GM23338 (cell line): ENCODE results near the gene RAP2A. TPM values are rescaled to one million over a fixed set of nuclear protein-coding genes. Genes with fewer than 3 reads are reported as not detected.

Experiments
- ATAC-seq: fragments of 200-7000 bp; cut with Tn5 transposase; 3 replicates; pipeline ENCODE4 v1.9.1; 2020
- DNase-seq: peaks from one replicate; pipeline ENCODE4 v3.0.0-alpha.2; 2015; ENCODE audit warnings: low spot score
- H2AFZ ChIP-seq: fragments of 200-600 bp; sonication (generic); 2 replicates; pipeline ENCODE4 v1.8.0; 2016; ENCODE audit warnings: antibody characterized with exemption, mild to moderate bottlenecking, moderate library complexity
- H3F3A ChIP-seq: fragments of 200-600 bp; sonication (generic); replicated peaks from 2 replicates; pipeline ENCODE4 v1.8.0; 2017; ENCODE audit warnings: antibody characterized with exemption, mixed run types, low read depth
- H3K27ac ChIP-seq: fragments of 200-600 bp; sonication (generic); 2 replicates; pipeline ENCODE4 v1.6.1; 2016; ENCODE audit warnings: low read depth
- H3K27me3 ChIP-seq: fragments of 200-600 bp; sonication (generic); 2 replicates; pipeline ENCODE4 v1.8.0; 2016; ENCODE audit warnings: mild to moderate bottlenecking, mixed run types, moderate library complexity; ENCODE audit not compliant: insufficient read depth
- H3K36me3 ChIP-seq: fragments of 200-600 bp; sonication (generic); 2 replicates; pipeline ENCODE4 v1.8.0; 2016; ENCODE audit warnings: mild to moderate bottlenecking; ENCODE audit not compliant: insufficient read depth
- H3K4me1 ChIP-seq: fragments of 200-600 bp; sonication (generic); 2 replicates; pipeline ENCODE4 v1.8.0; 2016; ENCODE audit warnings: mild to moderate bottlenecking, moderate library complexity; ENCODE audit not compliant: insufficient read depth
- H3K4me2 ChIP-seq: fragments of 200-600 bp; sonication (generic); 2 replicates; pipeline ENCODE4 v1.7.1; 2017; ENCODE audit warnings: mixed run types
- H3K4me3 ChIP-seq: fragments of 200-600 bp; sonication (generic); 2 replicates; pipeline ENCODE4 v1.6.1; 2016; ENCODE audit warnings: mixed run types
- H3K79me2 ChIP-seq: fragments of 200-600 bp; sonication (generic); replicated peaks from 2 replicates; pipeline ENCODE4 v1.8.0; 2017; ENCODE audit warnings: mild to moderate bottlenecking; ENCODE audit not compliant: insufficient read depth
- H3K9me2 ChIP-seq: fragments of 200-600 bp; sonication (generic); 2 replicates; pipeline ENCODE4 v1.8.0; 2017; ENCODE audit not compliant: insufficient read depth
- H4K20me1 ChIP-seq: fragments of 200-600 bp; sonication (generic); replicated peaks from 2 replicates; pipeline ENCODE4 v1.8.0; 2017; ENCODE audit warnings: mild to moderate bottlenecking; ENCODE audit not compliant: insufficient read depth
- H3K27ac Mint-ChIP-seq: 2 replicates; pipeline ENCODE4 v1.8.0; 2020; ENCODE audit warnings: inconsistent platforms, mild to moderate bottlenecking, moderate library complexity, mixed read lengths
- H3K27me3 Mint-ChIP-seq: 3 replicates; pipeline ENCODE4 v1.8.0; 2022; ENCODE audit warnings: low read depth, mild to moderate bottlenecking, moderate library complexity, mixed read lengths, inconsistent platforms; ENCODE audit not compliant: insufficient read depth, poor library complexity
- H3K36me3 Mint-ChIP-seq: 3 replicates; pipeline ENCODE4 v1.8.0; 2021; ENCODE audit warnings: low read depth, mild to moderate bottlenecking, inconsistent platforms, moderate library complexity, mixed read lengths
- H3K4me1 Mint-ChIP-seq: 3 replicates; pipeline ENCODE4 v1.8.0; 2020; ENCODE audit warnings: mild to moderate bottlenecking, inconsistent platforms, mixed read lengths
- H3K4me3 Mint-ChIP-seq: 3 replicates; pipeline ENCODE4 v1.8.0; 2021; ENCODE audit warnings: moderate library complexity, mild to moderate bottlenecking, inconsistent platforms, mixed read lengths
- H3K9me3 Mint-ChIP-seq: 3 replicates; pipeline ENCODE4 v1.8.0; 2020; ENCODE audit warnings: moderate library complexity, mild to moderate bottlenecking, inconsistent platforms, mixed read lengths
- CREB1 ChIP-seq: fragments of 250-450 bp; sonication (Bioruptor Pico); IDR thresholded peaks from 2 replicates; pipeline ENCODE4 v1.5.0; 2020; ENCODE audit warnings: low read depth, mild to moderate bottlenecking, moderate library complexity
- ETS1 ChIP-seq: IDR thresholded peaks from 2 replicates; pipeline ENCODE4 v1.6.1; 2016; ENCODE audit warnings: antibody characterized with exemption
- EZH2 ChIP-seq: fragments of 200-600 bp; sonication (generic); IDR thresholded peaks from one replicate; pipeline ENCODE4 v1.8.0; 2017; ENCODE audit warnings: antibody characterized with exemption, mild to moderate bottlenecking, low read depth; ENCODE audit not compliant: unreplicated experiment
- EZH2phosphoT487 ChIP-seq: fragments of 200-600 bp; sonication (generic); IDR thresholded peaks from one replicate; pipeline ENCODE4 v1.8.1; 2018; ENCODE audit warnings: antibody characterized with exemption; ENCODE audit not compliant: unreplicated experiment
- JUNB ChIP-seq: IDR thresholded peaks from one replicate; pipeline ENCODE4 v1.6.1; 2016; ENCODE audit warnings: antibody characterized with exemption; ENCODE audit not compliant: unreplicated experiment
- NANOG ChIP-seq: IDR thresholded peaks from 2 replicates; pipeline ENCODE4 v1.6.1; 2016; ENCODE audit warnings: antibody characterized with exemption, borderline replicate concordance
- POLR2AphosphoS5 ChIP-seq: IDR thresholded peaks from 2 replicates; pipeline ENCODE4 v1.6.1; 2016; ENCODE audit warnings: antibody characterized with exemption, low read depth
- REST ChIP-seq: IDR thresholded peaks from one replicate; pipeline ENCODE4 v1.6.1; 2018; ENCODE audit warnings: antibody characterized with exemption; ENCODE audit not compliant: unreplicated experiment
- ZNF331 ChIP-seq: fragments of 250-450 bp; sonication (Bioruptor Pico); IDR thresholded peaks from 2 replicates; pipeline ENCODE4 v1.5.0; 2020; ENCODE audit warnings: low read depth, mild to moderate bottlenecking, moderate library complexity
- ZNF462 ChIP-seq: fragments of 250-450 bp; sonication (Bioruptor Pico); IDR thresholded peaks from 2 replicates; pipeline ENCODE4 v1.5.0; 2020; ENCODE audit warnings: mild to moderate bottlenecking, moderate library complexity
- polyA plus RNA-seq: library from polyadenylated mRNA; unstranded; fragments of >200 nt; fragmentation: Nextera tagmentation; extraction: Ambion mirVana; gene quantifications from 2 replicates; pipeline ENCODE4 v1.2.1, GENCODE V29; 2016
- total RNA-seq: library from RNA; depleted of rRNA; stranded (reverse); fragments of >200 nt; shearing (Covaris generic); gene quantifications from 2 replicates; pipeline ENCODE4 v1.2.3, GENCODE V29; 2014

Gene RAP2A
- total and polyA plus RNA-seq, 2 experiments from 2014 or later, result 10.4 to 35.3 TPM

GRCh38 chr13:97386801-97387484 lies 47.0 kb upstream of the RAP2A start:
- H3K36me3 Mint-ChIP-seq, result no peaks in the 10 kb centered on the region
- no peaks in the 10 kb centered on the region for H3K27me3 Mint-ChIP-seq
- H3K4me1 ChIP-seq, result peaks cover 4% of the 10 kb centered on the region; the same call in 1 of the 2 replicates
- no peaks in the 10 kb centered on the region for H3K36me3 ChIP-seq
- TF ChIP-seq ZNF462 (CRISPR knock-in tag) (no peak), CREB1 (no peak), EZH2 (no peak), JUNB (no peak), REST (no peak), ZNF331 (CRISPR knock-in tag) (no peak), NANOG (no peak), ETS1 (no peak), EZH2phosphoT487 (no peak), POLR2AphosphoS5 (no peak)
- DNase-seq (no peak), ATAC-seq (no peak)
- no peaks in the 10 kb centered on the region for H4K20me1 ChIP-seq
- H3K4me2 ChIP-seq, result no peak overlapping the region
- H3K27me3 ChIP-seq, result no peaks in the 10 kb centered on the region
- no peak overlapping the region for H3K4me3 ChIP-seq
- no peak overlapping the region for H2AFZ ChIP-seq
- H3K27ac Mint-ChIP-seq, result no peak overlapping the region
- no peaks in the 10 kb centered on the region for H3F3A ChIP-seq
- H3K27ac ChIP-seq, result no peak overlapping the region
- H3K79me2 ChIP-seq, result no peaks in the 10 kb centered on the region
- no peaks in the 10 kb centered on the region; the same call in 2 of the 3 replicates for H3K9me3 Mint-ChIP-seq
- H3K9me2 ChIP-seq, result peaks cover 11% of the 10 kb centered on the region
- no peak overlapping the region for H3K4me3 Mint-ChIP-seq
- no peaks in the 10 kb centered on the region for H3K4me1 Mint-ChIP-seq
